Mesenchymal stem cell (in vitro differentiated cells and primary cell): Measurements from ENCODE around the gene EXOSC1. TPM values are rescaled to one million over a fixed set of nuclear protein-coding genes. Genes with fewer than 3 reads are reported as not detected.

Experiments
- DNase-seq: peaks from one replicate; pipeline ENCODE4 v3.0.0-alpha.2; 2013
- H2AFZ ChIP-seq: one replicate; pipeline ENCODE4 v1.6.1; 2013; ENCODE audit warnings: low read depth, mild to moderate bottlenecking, control low read depth, inconsistent platforms, low read length, moderate library complexity
- H2AK5ac ChIP-seq: 2 replicates; pipeline ENCODE4 v1.6.1; 2013; ENCODE audit warnings: low read length, moderate library complexity, mild to moderate bottlenecking, inconsistent platforms; ENCODE audit not compliant: severe bottlenecking
- H2BK120ac ChIP-seq: one replicate; pipeline ENCODE4 v1.6.1; 2013; ENCODE audit warnings: low read depth, mild to moderate bottlenecking, inconsistent platforms, low read length, moderate library complexity
- H2BK12ac ChIP-seq, 2 experiments: one replicate each; pipeline ENCODE4 v1.6.1; 2013; ENCODE audit warnings: inconsistent platforms in 2 of 2, low read length in 2 of 2, mild to moderate bottlenecking in 2 of 2, moderate library complexity in 2 of 2, control low read depth in 1 of 2
- H2BK15ac ChIP-seq: one replicate; pipeline ENCODE4 v1.6.1; 2013; ENCODE audit warnings: mild to moderate bottlenecking, low read depth, inconsistent platforms; ENCODE audit not compliant: poor library complexity, severe bottlenecking
- H2BK5ac ChIP-seq: 2 replicates; pipeline ENCODE4 v1.6.1; 2013; ENCODE audit warnings: low read depth, mild to moderate bottlenecking, low read length, control low read depth, inconsistent platforms; ENCODE audit not compliant: poor library complexity, severe bottlenecking
- H3K14ac ChIP-seq, 2 experiments: one replicate each; pipeline ENCODE4 v1.6.1; 2013; ENCODE audit warnings: inconsistent platforms in 2 of 2, low read length in 2 of 2, control low read depth in 1 of 2, mild to moderate bottlenecking in 1 of 2, moderate library complexity in 1 of 2
- H3K18ac ChIP-seq, 2 experiments: one replicate each; pipeline ENCODE4 v1.6.1; 2013; ENCODE audit warnings: inconsistent platforms in 2 of 2, low read length in 2 of 2, control low read depth in 1 of 2, low read depth in 1 of 2, mild to moderate bottlenecking in 1 of 2
- H3K23ac ChIP-seq, 2 experiments: one replicate each; pipeline ENCODE4 v1.6.1; 2013; ENCODE audit warnings: inconsistent platforms in 2 of 2, low read length in 2 of 2, mild to moderate bottlenecking in 2 of 2, moderate library complexity in 2 of 2, control low read depth in 1 of 2
- H3K27ac ChIP-seq: 2 replicates; pipeline ENCODE4 v1.5.1; 2013; ENCODE audit warnings: mild to moderate bottlenecking, moderate library complexity, low read length, control low read depth, inconsistent platforms; ENCODE audit not compliant: poor library complexity, severe bottlenecking
- H3K27me3 ChIP-seq, 2 experiments: 2 replicates each; pipeline versions ENCODE4 v1.6.1 to v1.7.0; 2013; ENCODE audit warnings: low read length in 2 of 2, mild to moderate bottlenecking in 2 of 2, moderate library complexity in 2 of 2, control low read depth in 1 of 2, inconsistent platforms in 1 of 2; ENCODE audit not compliant: control insufficient read depth in 1 of 2, insufficient read depth in 1 of 2
- H3K36me3 ChIP-seq, 2 experiments: 2 replicates each; pipeline versions ENCODE4 v1.6.1 to v1.7.0; 2013; ENCODE audit warnings: low read length in 2 of 2, control low read depth in 1 of 2, inconsistent platforms in 1 of 2, low read depth in 1 of 2, mild to moderate bottlenecking in 1 of 2; ENCODE audit not compliant: insufficient read depth in 2 of 2, control insufficient read depth in 1 of 2
- H3K4ac ChIP-seq, 2 experiments: one replicate each; pipeline ENCODE4 v1.6.1; 2013; ENCODE audit warnings: inconsistent platforms in 2 of 2, low read length in 2 of 2, mild to moderate bottlenecking in 2 of 2, moderate library complexity in 2 of 2, control low read depth in 1 of 2, low read depth in 1 of 2
- H3K4me1 ChIP-seq: 2 replicates; pipeline ENCODE4 v1.6.1; 2013; ENCODE audit warnings: low read depth, low read length, control low read depth; ENCODE audit not compliant: control insufficient read depth, insufficient read depth
- H3K4me2 ChIP-seq: 2 replicates; pipeline ENCODE4 v1.6.1; 2013; ENCODE audit warnings: low read length, mild to moderate bottlenecking, inconsistent platforms; ENCODE audit not compliant: poor library complexity, severe bottlenecking
- H3K4me3 ChIP-seq, 2 experiments: 2 replicates each; pipeline versions ENCODE4 v1.5.1 to v1.7.0; 2013; ENCODE audit warnings: low read length in 2 of 2, mild to moderate bottlenecking in 2 of 2, control low read depth in 1 of 2, low read depth in 1 of 2; ENCODE audit not compliant: insufficient read depth in 1 of 2
- H3K79me1 ChIP-seq: replicated peaks from 2 replicates; pipeline ENCODE4 v1.6.1; 2013; ENCODE audit warnings: mild to moderate bottlenecking, control low read depth, low read length, inconsistent platforms; ENCODE audit not compliant: poor library complexity, severe bottlenecking
- H3K9ac ChIP-seq: 2 replicates; pipeline ENCODE4 v1.7.0; 2013; ENCODE audit warnings: mild to moderate bottlenecking, low read length, moderate library complexity
- H3K9me3 ChIP-seq: 2 replicates; pipeline ENCODE4 v1.7.0; 2013; ENCODE audit warnings: mild to moderate bottlenecking, low read length; ENCODE audit not compliant: control insufficient read depth
- H4K8ac ChIP-seq: one replicate; pipeline ENCODE4 v1.6.1; 2013; ENCODE audit warnings: inconsistent platforms, mild to moderate bottlenecking, low read length, moderate library complexity
- H4K91ac ChIP-seq: one replicate; pipeline ENCODE4 v1.6.1; 2013; ENCODE audit warnings: mild to moderate bottlenecking, low read length, inconsistent platforms
- WGBS: methylation state at CpG from one replicate; pipeline ENCODE4 v1.1.7; 2013; ENCODE audit warnings: mixed read lengths; 5-methylcytosine and 5-hydroxymethylcytosine counted together
- small RNA-seq: library from polyadenylated mRNA; stranded (forward); fragments of <200 nt; extraction: miRNeasy Mini kit (QIAGEN cat#:217004); gene quantifications from one replicate; pipeline ENCODE3, GENCODE V24; 2013; ENCODE audit warnings: low read depth

The EXOSC1 gene

DNA sequence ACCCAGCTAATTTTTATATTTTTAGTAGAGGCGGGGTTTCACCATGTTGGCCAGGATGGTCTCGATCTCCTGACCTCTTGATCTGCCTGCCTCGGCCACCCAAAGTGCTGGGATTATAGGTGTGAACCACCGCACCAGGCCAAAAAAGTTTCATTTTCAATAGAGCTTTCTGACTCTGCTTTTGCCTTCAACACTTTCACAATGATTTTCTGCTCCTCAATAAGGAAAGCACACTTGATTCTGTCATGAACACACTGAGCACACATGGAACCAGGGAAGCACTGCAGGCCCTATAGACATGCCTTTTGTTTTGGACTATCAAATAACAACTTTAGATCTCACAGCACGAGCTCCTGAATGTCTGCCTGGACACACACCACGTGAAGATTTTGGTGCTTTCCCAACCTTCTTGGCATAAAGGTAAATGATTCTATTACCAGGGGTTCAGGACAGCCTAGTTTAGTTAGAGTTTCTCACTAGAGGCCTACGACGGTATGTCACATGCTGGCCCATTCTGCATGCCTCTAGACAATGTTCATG is 52.7 kb downstream of the EXOSC1 start:
- no peak overlapping the region for H3K4me3 ChIP-seq
- H3K4ac ChIP-seq, result no peak overlapping the region
- no peak overlapping the region for H3K4me2 ChIP-seq
- H2BK12ac ChIP-seq, result no peak overlapping the region
- no peak overlapping the region for H3K23ac ChIP-seq
- no peak overlapping the region for H3K9ac ChIP-seq
- H2BK5ac ChIP-seq, result no peak overlapping the region
- no peaks in the 10 kb centered on the region for H3K27me3 ChIP-seq
- no peaks in the 10 kb centered on the region for H3K9me3 ChIP-seq
- peak; percentile 29 for DNase-seq
- no peak overlapping the region for H2AK5ac ChIP-seq
- H3K18ac ChIP-seq, result no peak overlapping the region
- 98% methylated on average over 8 of the region's 8 CpGs for WGBS
- peaks cover 65 to 66% of the 10 kb centered on the region in 2 experiments for H3K36me3 ChIP-seq
- H2BK120ac ChIP-seq, result no peak overlapping the region
- H4K91ac ChIP-seq, result no peak overlapping the region
- H3K14ac ChIP-seq, result no peak overlapping the region
- H2AFZ ChIP-seq, result no peak overlapping the region
- no peak overlapping the region for H4K8ac ChIP-seq
- H3K79me1 ChIP-seq, result peaks cover 18% of the 10 kb centered on the region
- H2BK15ac ChIP-seq, result no peak overlapping the region
- H3K4me1 ChIP-seq, result no peaks in the 10 kb centered on the region
- no peak overlapping the region for H3K27ac ChIP-seq

GRCh38 chr10:97390091-97390490 is 55.7 kb downstream of the EXOSC1 start:
- Histone ChIP-seq H3K27me3 (no peaks in the 10 kb centered on the region), H2AFZ (no peak overlapping the region), H3K4me2 (no peak overlapping the region), H2BK5ac (no peak overlapping the region), H3K23ac (no peak overlapping the region), H3K4ac (no peak overlapping the region), H4K8ac (no peak overlapping the region), H3K18ac (no peak overlapping the region), H2BK120ac (no peak overlapping the region), H3K14ac (no peak overlapping the region), H3K36me3 (peaks cover 61 to 71% of the 10 kb centered on the region in 2 experiments), H3K9ac (no peak overlapping the region), H3K79me1 (peaks cover 14% of the 10 kb centered on the region), H3K4me1 (no peaks in the 10 kb centered on the region), H3K27ac (no peak overlapping the region), H2BK15ac (no peak overlapping the region), H2BK12ac (no peak overlapping the region), H3K9me3 (no peaks in the 10 kb centered on the region), H2AK5ac (no peak overlapping the region), H4K91ac (no peak overlapping the region), H3K4me3 (no peak overlapping the region)
- peak; percentile 19 for DNase-seq
- 96% methylated on average over 5 of the region's 5 CpGs for WGBS

GRCh38 chr10:97388152-97388551 is 57.7 kb downstream of the EXOSC1 start:
- Histone ChIP-seq H4K91ac (no peak overlapping the region), H2BK5ac (no peak overlapping the region), H3K9me3 (no peaks in the 10 kb centered on the region), H3K14ac (no peak overlapping the region), H2AFZ (no peak overlapping the region), H3K4me3 (no peak overlapping the region), H3K27ac (no peak overlapping the region), H3K27me3 (no peaks in the 10 kb centered on the region), H3K4me2 (no peak overlapping the region), H3K9ac (no peak overlapping the region), H2BK120ac (no peak overlapping the region), H3K4ac (no peak overlapping the region), H2AK5ac (no peak overlapping the region), H3K18ac (no peak overlapping the region), H3K4me1 (no peaks in the 10 kb centered on the region), H3K36me3 (peaks cover 66 to 75% of the 10 kb centered on the region in 2 experiments), H2BK12ac (no peak overlapping the region), H2BK15ac (no peak overlapping the region), H3K23ac (no peak overlapping the region), H3K79me1 (peaks cover 12% of the 10 kb centered on the region), H4K8ac (no peak overlapping the region)
- no peak for DNase-seq
- WGBS, result 93% methylated on average over 5 of the region's 5 CpGs

Small RNA genes within 50 kb of the gene (small RNA-seq; reads per million reads assigned to genes)
- gene RF00019, result not detected
